Colonic mucosa (tissue), 4 donors: ENCODE data around the gene CDRT4. TPM values are rescaled to one million over a fixed set of nuclear protein-coding genes. Genes with fewer than 3 reads are reported as not detected.

Source experiments
- DNase-seq: peaks from one replicate; pipeline ENCODE4 v3.0.0-alpha.2; 2020
- H3K27ac ChIP-seq: fragments of 200-600 bp; one replicate; pipeline ENCODE4 v1.8.0; 2021
- H3K27me3 ChIP-seq: fragments of 200-600 bp; one replicate; pipeline ENCODE4 v1.8.0; 2021
- H3K36me3 ChIP-seq: fragments of 200-600 bp; one replicate; pipeline ENCODE4 v1.8.0; 2021
- H3K4me1 ChIP-seq: fragments of 200-600 bp; one replicate; pipeline ENCODE4 v1.8.0; 2021; ENCODE audit warnings: mild to moderate bottlenecking
- H3K4me3 ChIP-seq: fragments of 200-600 bp; one replicate; pipeline ENCODE4 v1.8.0; 2021
- H3K9ac ChIP-seq, 2 donors: one replicate each; pipeline ENCODE4 v1.7.0; 2013; ENCODE audit warnings: control low read depth in 2 of 2, low read depth in 2 of 2, low read length in 2 of 2
- H3K9me3 ChIP-seq: fragments of 200-600 bp; one replicate; pipeline ENCODE4 v1.8.0; 2021
- CTCF ChIP-seq: fragments of 200-600 bp; IDR thresholded peaks from one replicate; pipeline ENCODE4 v1.8.0; 2022; ENCODE audit warnings: antibody characterized with exemption, mild to moderate bottlenecking
- intact Hi-C: fragments of 100-400 bp; cut with DNase I; formaldehyde crosslinking; loops from one replicate; pipeline ENCODE4 v1.14.1; 2022
- total RNA-seq, 2 donors: library from RNA; stranded (reverse); fragmentation: NEBNext Ultra II Directional in 1 of 2; extraction: Animal tissue kit (Norgen Biotek cat#: 25700) in 1 of 2; gene quantifications; one replicate each; pipeline ENCODE4 v1.2.1, GENCODE V29; 2021
- donor health status: healthy.
- donor health status: DM: no; HTN: no; CAD: no.
- donor health status: DM: no; HTN: no; CAD: no.

CDRT4 gene
- total RNA-seq, 2 donors from 2014 or later = 3.8 to 5.3 TPM

- no peaks in the 10 kb centered on the region for H3K9me3 ChIP-seq
- H3K27ac ChIP-seq = no peak overlapping the region
- H3K27me3 ChIP-seq = no peaks in the 10 kb centered on the region
- TF ChIP-seq CTCF = no peak
- H3K4me1 ChIP-seq = no peaks in the 10 kb centered on the region
- intact Hi-C loops = no loop called here
- H3K36me3 ChIP-seq = no peaks in the 10 kb centered on the region
- DNase-seq = no peak
- no peak overlapping the region for H3K9ac ChIP-seq
- H3K4me3 ChIP-seq = no peak overlapping the region
These were observed 16.0 kb upstream of the CDRT4 start for GRCh38 chr17:15483431-15483830.

GRCh38 chr17:15482476-15482875 lies 15.1 kb upstream of the CDRT4 start:
- H3K4me3 ChIP-seq = no peak overlapping the region
- TF ChIP-seq CTCF = no peak
- intact Hi-C loops = no loop called here
- H3K27ac ChIP-seq = no peak overlapping the region
- H3K9me3 ChIP-seq = no peaks in the 10 kb centered on the region
- no peak overlapping the region for H3K9ac ChIP-seq
- H3K27me3 ChIP-seq = no peaks in the 10 kb centered on the region
- no peaks in the 10 kb centered on the region for H3K36me3 ChIP-seq
- DNase-seq = no peak
- H3K4me1 ChIP-seq = no peaks in the 10 kb centered on the region

GRCh38 chr17:15481481-15481880 lies 14.1 kb upstream of the CDRT4 start:
- intact Hi-C loops = no loop called here
- H3K27ac ChIP-seq = no peak overlapping the region

GRCh38 chr17:15480204-15480603 lies 12.8 kb upstream of the CDRT4 start:
- no peak overlapping the region for H3K27ac ChIP-seq
- H3K4me3 ChIP-seq = no peak overlapping the region
- DNase-seq = no peak

More at GRCh38 chr17:15481481-15481880, 14.1 kb upstream of the CDRT4 start:
- no peak for TF ChIP-seq CTCF
- Histone ChIP-seq H3K4me1 (no peaks in the 10 kb centered on the region), H3K9me3 (no peaks in the 10 kb centered on the region), H3K36me3 (no peaks in the 10 kb centered on the region), H3K4me3 (no peak overlapping the region), H3K9ac (no peak overlapping the region), H3K27me3 (no peaks in the 10 kb centered on the region)
- no peak for DNase-seq

GRCh38 chr17:15479703-15480102 lies 12.3 kb upstream of the CDRT4 start:
- TF ChIP-seq CTCF = no peak
- H3K4me1 ChIP-seq = no peaks in the 10 kb centered on the region
- no peaks in the 10 kb centered on the region for H3K9me3 ChIP-seq
- H3K36me3 ChIP-seq = no peaks in the 10 kb centered on the region
- no peaks in the 10 kb centered on the region for H3K27me3 ChIP-seq
- no peak overlapping the region for H3K4me3 ChIP-seq
- intact Hi-C loops = no loop called here
- no peak overlapping the region for H3K27ac ChIP-seq
- DNase-seq = no peak
- no peak overlapping the region for H3K9ac ChIP-seq

More at GRCh38 chr17:15480204-15480603, 12.8 kb upstream of the CDRT4 start:
- intact Hi-C loops = no loop called here
- TF ChIP-seq CTCF = no peak
- H3K4me1 ChIP-seq = no peaks in the 10 kb centered on the region
- H3K9ac ChIP-seq = no peak overlapping the region
- H3K36me3 ChIP-seq = no peaks in the 10 kb centered on the region
- no peaks in the 10 kb centered on the region for H3K27me3 ChIP-seq
- H3K9me3 ChIP-seq = no peaks in the 10 kb centered on the region

- Histone ChIP-seq H3K9ac (no peak overlapping the region), H3K27ac (no peak overlapping the region), H3K27me3 (no peaks in the 10 kb centered on the region), H3K36me3 (no peaks in the 10 kb centered on the region), H3K4me3 (no peak overlapping the region), H3K9me3 (no peaks in the 10 kb centered on the region), H3K4me1 (peaks cover 4% of the 10 kb centered on the region)
- intact Hi-C loops = no loop called here
- no peak for DNase-seq
- TF ChIP-seq CTCF = no peak
These were observed 11.4 kb upstream of the CDRT4 start for GRCh38 chr17:15478845-15479244.
